HEK293 (cell line): ENCODE data around the gene PANX3.

ENCODE experiments used
- ZNF701 ChIP-seq: fragments of 450-650 bp; formaldehyde crosslinking; IDR thresholded peaks from 2 replicates; pipeline ENCODE4 v1.5.1; 2016; ENCODE audit warnings: missing biosample characterization, missing genetic modification characterization
- TF ChIP-seq, protein P1 (sequence below): fragments of 450-650 bp; formaldehyde crosslinking; IDR thresholded peaks from 2 replicates; pipeline ENCODE4 v1.5.1; 2016; ENCODE audit warnings: missing biosample characterization, missing genetic modification characterization
- TF ChIP-seq, protein P2 (sequence below): fragments of 450-650 bp; formaldehyde crosslinking; IDR thresholded peaks from 2 replicates; pipeline ENCODE4 v1.5.1; 2016; ENCODE audit warnings: missing biosample characterization, missing genetic modification characterization

DNA sequence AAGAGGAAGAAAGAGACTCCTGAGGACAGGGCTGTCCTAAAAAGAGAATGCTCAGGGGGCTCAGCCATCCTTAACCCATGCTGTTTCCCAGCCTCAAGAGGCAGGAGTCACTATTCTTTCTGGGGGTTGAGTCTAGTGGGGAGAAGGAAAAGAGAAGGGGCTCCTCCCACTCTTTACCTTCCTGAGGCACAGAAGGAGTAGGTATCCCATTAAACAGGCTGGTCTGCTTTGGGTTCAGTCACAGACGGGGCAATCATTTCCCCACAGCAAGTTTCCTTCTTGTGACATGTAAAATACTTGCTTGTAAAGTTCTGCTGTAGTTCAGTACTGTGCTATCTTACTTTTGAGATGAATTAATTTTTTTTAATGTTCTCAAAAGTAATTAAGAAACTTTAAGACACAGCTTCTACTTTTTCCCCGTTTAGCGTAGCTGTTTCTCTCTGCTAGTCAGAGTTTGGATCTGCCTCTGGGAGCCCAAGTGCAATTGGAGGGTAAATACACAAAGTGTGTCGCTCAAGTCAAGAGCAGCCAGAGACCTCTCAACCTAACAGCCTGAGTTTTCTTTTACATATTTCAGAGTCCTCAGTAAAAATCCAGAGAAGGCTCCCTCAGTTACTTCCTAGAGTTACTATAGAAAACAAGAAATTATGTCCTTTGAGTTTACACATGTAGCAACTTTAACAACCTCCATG, 26.4 kb upstream of the PANX3 start:
- TF ChIP-seq, protein P1, sequence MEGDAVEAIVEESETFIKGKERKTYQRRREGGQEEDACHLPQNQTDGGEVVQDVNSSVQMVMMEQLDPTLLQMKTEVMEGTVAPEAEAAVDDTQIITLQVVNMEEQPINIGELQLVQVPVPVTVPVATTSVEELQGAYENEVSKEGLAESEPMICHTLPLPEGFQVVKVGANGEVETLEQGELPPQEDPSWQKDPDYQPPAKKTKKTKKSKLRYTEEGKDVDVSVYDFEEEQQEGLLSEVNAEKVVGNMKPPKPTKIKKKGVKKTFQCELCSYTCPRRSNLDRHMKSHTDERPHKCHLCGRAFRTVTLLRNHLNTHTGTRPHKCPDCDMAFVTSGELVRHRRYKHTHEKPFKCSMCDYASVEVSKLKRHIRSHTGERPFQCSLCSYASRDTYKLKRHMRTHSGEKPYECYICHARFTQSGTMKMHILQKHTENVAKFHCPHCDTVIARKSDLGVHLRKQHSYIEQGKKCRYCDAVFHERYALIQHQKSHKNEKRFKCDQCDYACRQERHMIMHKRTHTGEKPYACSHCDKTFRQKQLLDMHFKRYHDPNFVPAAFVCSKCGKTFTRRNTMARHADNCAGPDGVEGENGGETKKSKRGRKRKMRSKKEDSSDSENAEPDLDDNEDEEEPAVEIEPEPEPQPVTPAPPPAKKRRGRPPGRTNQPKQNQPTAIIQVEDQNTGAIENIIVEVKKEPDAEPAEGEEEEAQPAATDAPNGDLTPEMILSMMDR (tag by site-specific recombination): no peak
- TF ChIP-seq, protein P2, sequence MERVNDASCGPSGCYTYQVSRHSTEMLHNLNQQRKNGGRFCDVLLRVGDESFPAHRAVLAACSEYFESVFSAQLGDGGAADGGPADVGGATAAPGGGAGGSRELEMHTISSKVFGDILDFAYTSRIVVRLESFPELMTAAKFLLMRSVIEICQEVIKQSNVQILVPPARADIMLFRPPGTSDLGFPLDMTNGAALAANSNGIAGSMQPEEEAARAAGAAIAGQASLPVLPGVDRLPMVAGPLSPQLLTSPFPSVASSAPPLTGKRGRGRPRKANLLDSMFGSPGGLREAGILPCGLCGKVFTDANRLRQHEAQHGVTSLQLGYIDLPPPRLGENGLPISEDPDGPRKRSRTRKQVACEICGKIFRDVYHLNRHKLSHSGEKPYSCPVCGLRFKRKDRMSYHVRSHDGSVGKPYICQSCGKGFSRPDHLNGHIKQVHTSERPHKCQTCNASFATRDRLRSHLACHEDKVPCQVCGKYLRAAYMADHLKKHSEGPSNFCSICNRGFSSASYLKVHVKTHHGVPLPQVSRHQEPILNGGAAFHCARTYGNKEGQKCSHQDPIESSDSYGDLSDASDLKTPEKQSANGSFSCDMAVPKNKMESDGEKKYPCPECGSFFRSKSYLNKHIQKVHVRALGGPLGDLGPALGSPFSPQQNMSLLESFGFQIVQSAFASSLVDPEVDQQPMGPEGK: no peak
- no peak for TF ChIP-seq ZNF701
